SK-N-SH (cell line): ENCODE data around the gene CHD6. TPM values are rescaled to one million over a fixed set of nuclear protein-coding genes. Genes with fewer than 3 reads are reported as not detected.
A peak's percentile ranks its signal among the peaks of the same experiment; 100 is the strongest.

ENCODE experiments used
- CTCF ChIA-PET: fragments of 300-600, 350-600 bp; formaldehyde crosslinking; extraction: SDS; loops from one replicate; lab custom pipeline; 2021; lab: Yijun Ruan, JAX
- POLR2A ChIA-PET: fragments of 350-600 bp; sonication (Branson Sonifier 250); formaldehyde crosslinking; extraction: SDS; loops from one replicate; lab custom pipeline; 2020; ENCODE audit warnings: antibody characterized with exemption, inconsistent platforms; lab: Yijun Ruan, JAX
- DNase-seq: peaks from one replicate; pipeline ENCODE4 v3.0.0; 2012
- H2AFZ ChIP-seq: fragments of 200-600 bp; sonication (generic); 2 replicates; pipeline ENCODE4 v1.8.1; 2016; ENCODE audit warnings: antibody characterized with exemption, mild to moderate bottlenecking, low read depth
- H3F3A ChIP-seq: fragments of 200-600 bp; sonication (generic); replicated peaks from 2 replicates; pipeline ENCODE3; 2016; ENCODE audit warnings: antibody characterized with exemption, mild to moderate bottlenecking; ENCODE audit not compliant: insufficient read depth
- H3K27ac ChIP-seq, 2 experiments: fragments of 200-500 bp in 1 of 2; fragments of 200-600 bp in 1 of 2; sonication (Bioruptor generic) in 1 of 2; sonication (generic), shearing (Covaris generic) in 1 of 2; 2 replicates each; pipeline versions ENCODE4 v1.5.1 to v1.6.1; 2014 to 2016; ENCODE audit warnings: low read depth in 2 of 2, inconsistent platforms in 1 of 2, low read length in 1 of 2, mild to moderate bottlenecking in 1 of 2, mixed read lengths in 1 of 2
- H3K27me3 ChIP-seq: fragments of 200-600 bp; sonication (generic), shearing (Covaris generic); 2 replicates; pipeline ENCODE4 v1.6.1; 2016; ENCODE audit warnings: mixed run types; ENCODE audit not compliant: insufficient read depth
- H3K36me3 ChIP-seq, 2 experiments: fragments of 200-500 bp in 1 of 2; fragments of 200-600 bp in 1 of 2; sonication (Bioruptor generic) in 1 of 2; sonication (generic) in 1 of 2; replicated peaks in 1 of 2; 2 replicates each; pipeline versions ENCODE3 to v1.5.1; 2014 to 2016; ENCODE audit warnings: low read length in 1 of 2, mild to moderate bottlenecking in 1 of 2; ENCODE audit not compliant: insufficient read depth in 2 of 2, control insufficient read depth in 1 of 2
- H3K4me1 ChIP-seq, 2 experiments: fragments of 200-500 bp in 1 of 2; fragments of 200-600 bp in 1 of 2; sonication (Bioruptor generic) in 1 of 2; sonication (generic), shearing (Covaris generic) in 1 of 2; 2 replicates each; pipeline versions ENCODE4 v1.5.1 to v1.6.1; 2014 to 2016; ENCODE audit warnings: low read depth in 1 of 2, low read length in 1 of 2, mixed run types in 1 of 2; ENCODE audit not compliant: insufficient read depth in 2 of 2, control insufficient read depth in 1 of 2
- H3K4me2 ChIP-seq: fragments of 200-600 bp; sonication (generic), shearing (Covaris generic); 2 replicates; pipeline ENCODE4 v1.6.1; 2017; ENCODE audit warnings: mixed run types
- H3K4me3 ChIP-seq, 2 experiments: fragments of 200-500 bp in 1 of 2; fragments of 200-600 bp in 1 of 2; sonication (Bioruptor generic) in 1 of 2; sonication (generic), shearing (Covaris generic) in 1 of 2; 2 replicates each; pipeline versions ENCODE4 v1.5.1 to v1.8.1; 2014 to 2016; ENCODE audit warnings: low read depth in 2 of 2, inconsistent platforms in 1 of 2, low read length in 1 of 2, mild to moderate bottlenecking in 1 of 2, mixed read lengths in 1 of 2, moderate library complexity in 1 of 2
- H3K79me2 ChIP-seq: fragments of 200-600 bp; sonication (generic); 2 replicates; pipeline ENCODE4 v1.8.1; 2017; ENCODE audit warnings: mild to moderate bottlenecking; ENCODE audit not compliant: insufficient read depth
- H3K9ac ChIP-seq: fragments of 200-600 bp; sonication (generic); 2 replicates; pipeline ENCODE4 v1.6.1; 2017; ENCODE audit warnings: mixed run types
- H3K9me2 ChIP-seq: fragments of 200-600 bp; sonication (generic); 2 replicates; pipeline ENCODE4 v1.6.1; 2017; ENCODE audit warnings: mixed run types
- H3K9me3 ChIP-seq: fragments of 200-600 bp; sonication (generic); 2 replicates; pipeline ENCODE4 v1.6.1; 2017; ENCODE audit warnings: mixed run types, mild to moderate bottlenecking, moderate library complexity
- H4K20me1 ChIP-seq: fragments of 200-600 bp; sonication (generic); 2 replicates; pipeline ENCODE4 v1.6.1; 2017; ENCODE audit warnings: mild to moderate bottlenecking, mixed run types; ENCODE audit not compliant: insufficient read depth
- CHD2 ChIP-seq: fragments of 150-350 bp; IDR thresholded peaks from 2 replicates; pipeline ENCODE4 v1.6.1; 2018; ENCODE audit warnings: low read length; ENCODE audit not compliant: partially characterized antibody
- CTCF ChIP-seq: fragments of 200-600 bp; sonication (generic); IDR thresholded peaks from 2 replicates; pipeline ENCODE4 v1.6.1; 2017; ENCODE audit warnings: antibody characterized with exemption, mild to moderate bottlenecking, moderate library complexity
- EZH2phosphoT487 ChIP-seq: fragments of 200-600 bp; sonication (generic); IDR thresholded peaks from 2 replicates; pipeline ENCODE4 v1.6.1; 2017; ENCODE audit warnings: low read depth, mixed run types, mild to moderate bottlenecking, antibody characterized with exemption, moderate library complexity, borderline replicate concordance
- GABPA ChIP-seq: IDR thresholded peaks from 2 replicates; pipeline ENCODE4 v1.4.0; 2012; ENCODE audit warnings: low read depth, mild to moderate bottlenecking
- JUND ChIP-seq: IDR thresholded peaks from 2 replicates; pipeline ENCODE4 v1.4.0; 2012
- MEF2A ChIP-seq: IDR thresholded peaks from 2 replicates; pipeline ENCODE4 v1.4.0; 2012; ENCODE audit warnings: low read depth, borderline replicate concordance
- MXI1 ChIP-seq: IDR thresholded peaks from 2 replicates; pipeline ENCODE4 v1.6.1; 2012; ENCODE audit warnings: mild to moderate bottlenecking, low read depth, low read length, improper control_type of control experiment
- NFIC ChIP-seq: IDR thresholded peaks from 2 replicates; pipeline ENCODE4 v1.4.0; 2012; ENCODE audit warnings: borderline replicate concordance
- PBX3 ChIP-seq: IDR thresholded peaks from 2 replicates; pipeline ENCODE4; 2012
- REST ChIP-seq: IDR thresholded peaks from 2 replicates; pipeline ENCODE4 v1.6.1; 2012; ENCODE audit warnings: mild to moderate bottlenecking, low read depth, low read length, moderate library complexity
- RFX5 ChIP-seq: IDR thresholded peaks from 2 replicates; pipeline ENCODE4 v1.6.1; 2012; ENCODE audit warnings: mild to moderate bottlenecking, improper control_type of control experiment, low read length
- SIN3A ChIP-seq: IDR thresholded peaks from 2 replicates; pipeline ENCODE4 v1.6.1; 2012; ENCODE audit warnings: low read depth, mild to moderate bottlenecking, low read length, moderate library complexity, borderline replicate concordance
- TAF1 ChIP-seq: IDR thresholded peaks from 2 replicates; pipeline ENCODE4 v1.6.1; 2012; ENCODE audit warnings: low read depth, mild to moderate bottlenecking, low read length, moderate library complexity, borderline replicate concordance
- USF2 ChIP-seq: fragments of 150-350 bp; IDR thresholded peaks from 2 replicates; pipeline ENCODE4 v1.6.1; 2017; ENCODE audit warnings: antibody characterized with exemption, low read length, low read depth, borderline replicate concordance
- YY1 ChIP-seq: IDR thresholded peaks from 2 replicates; pipeline ENCODE4 v1.4.0; 2012; ENCODE audit warnings: low read depth, mild to moderate bottlenecking
- WGBS: methylation state at CpG from one replicate; pipeline ENCODE4 v1.1.6; 2017; ENCODE audit warnings: low lambda C conversion rate; 5-methylcytosine and 5-hydroxymethylcytosine counted together
- polyA plus RNA-seq, 3 experiments: library from polyadenylated mRNA; depleted of rRNA; stranded (reverse); fragments of >200 nt; gene quantifications; 2 replicates each; pipeline ENCODE4 v1.2.3, GENCODE V29; 2012

CHD6 gene
- polyA plus RNA-seq, 1 of the 3 experiments (the other 2 are of a cell fraction): 7.1 TPM

- peak within 1 kb of the TSS; percentile 24; the same call in 1 of the 2 replicates for H3K4me2 ChIP-seq
- H4K20me1 ChIP-seq: no peaks in the 10 kb centered on the region
- no peak within 1 kb of the TSS for H2AFZ ChIP-seq
- no peaks in the 10 kb centered on the region for H3K36me3 ChIP-seq
- H3K9ac ChIP-seq: no peak within 1 kb of the TSS
- peaks cover 43% of the 10 kb centered on the region for H3K27me3 ChIP-seq
- no peaks in the 10 kb centered on the region for H3K9me3 ChIP-seq
- ChIA-PET CTCF (no interaction called here), POLR2A (interaction anchor here (1.3 kb wide), 1 partner anchor 16 kb away, joined by 3 read pairs; no protein-coding TSS in a partner anchor)
- TF ChIP-seq JUND (no peak), MXI1 (no peak), PBX3 (no peak), REST (no peak), MEF2A (no peak), SIN3A (no peak), CHD2 (no peak), YY1 (no peak), GABPA (no peak), EZH2phosphoT487 (no peak), USF2 (no peak), RFX5 (no peak), TAF1 (no peak), CTCF (no peak), NFIC (no peak)
- no peaks in the 10 kb centered on the region for H3K79me2 ChIP-seq
- no peak within 1 kb of the TSS for H3K27ac ChIP-seq
- H3K4me3 ChIP-seq: peak within 1 kb of the TSS in 1 of 2 experiments; percentile 27; a peak in 1 of 4 replicates
- peak; percentile 85 for DNase-seq
- WGBS: 61% methylated on average over 17 of the region's 93 CpGs
- H3F3A ChIP-seq: no peaks in the 10 kb centered on the region
- peaks cover 0 to 6% of the 10 kb centered on the region in 2 experiments; a peak in 1 of 4 replicates for H3K4me1 ChIP-seq
- H3K9me2 ChIP-seq: no peaks in the 10 kb centered on the region
Measured at GRCh38 chr20:41366546-41367392, 251.4 kb downstream of the CHD6 start, which contains the start of gene EMILIN3. Gene EMILIN3, minus strand, starts transcription at chr20:41366818. Its CDS starts 184 bp downstream, at chr20:41366634.
